HEK293 (cell line): ENCODE results near the gene NCEH1.

ENCODE experiments used
- BCL11A ChIP-seq: fragments of 450-650 bp; formaldehyde crosslinking; IDR thresholded peaks from 2 replicates; pipeline ENCODE4 v1.5.1; 2016; ENCODE audit warnings: low read depth, missing biosample characterization, missing genetic modification characterization
- CTCF ChIP-seq: fragments of 450-650 bp; formaldehyde crosslinking; IDR thresholded peaks from 2 replicates; pipeline ENCODE4 v1.5.1; 2016; ENCODE audit warnings: missing biosample characterization, missing genetic modification characterization
- HIC1 ChIP-seq: fragments of 450-650 bp; formaldehyde crosslinking; IDR thresholded peaks from 2 replicates; pipeline ENCODE4 v1.5.1; 2016; ENCODE audit warnings: missing biosample characterization, missing genetic modification characterization
- ZNF155 ChIP-seq: fragments of 450-650 bp; formaldehyde crosslinking; IDR thresholded peaks from 2 replicates; pipeline ENCODE4 v1.5.1; 2016; ENCODE audit warnings: missing biosample characterization, missing genetic modification characterization
- ZNF513 ChIP-seq: fragments of 450-650 bp; IDR thresholded peaks from 2 replicates; pipeline ENCODE4 v1.5.1; 2018; ENCODE audit warnings: missing biosample characterization, missing genetic modification characterization
- ZSCAN5A ChIP-seq: fragments of 450-650 bp; formaldehyde crosslinking; IDR thresholded peaks from 2 replicates; pipeline ENCODE4 v1.5.1; 2016; ENCODE audit warnings: missing biosample characterization, missing genetic modification characterization

- TF ChIP-seq HIC1 (tag by site-specific recombination) (no peak), CTCF (tag by site-specific recombination) (no peak), ZSCAN5A (tag by site-specific recombination) (no peak), ZNF513 (no peak), BCL11A (tag by site-specific recombination) (no peak), ZNF155 (tag by site-specific recombination) (no peak)
These were observed 63.0 kb downstream of the NCEH1 start for GRCh38 chr3:172647823-172648222.
